Endodermal cell (in vitro differentiated cells): ENCODE data around the gene UBE2Q2. TPM values are rescaled to one million over a fixed set of nuclear protein-coding genes. Genes with fewer than 3 reads are reported as not detected.
A peak's percentile ranks its signal among the peaks of the same experiment; 100 is the strongest.

ENCODE experiments used
- DNase-seq: peaks from one replicate; pipeline ENCODE4 v3.0.0-alpha.2; 2017
- H3K27ac ChIP-seq: 2 replicates; pipeline ENCODE4 v1.5.1; 2013; ENCODE audit warnings: mild to moderate bottlenecking, low read depth, low read length, moderate library complexity
- H3K27me3 ChIP-seq: 2 replicates; pipeline ENCODE4 v1.6.1; 2013; ENCODE audit warnings: mild to moderate bottlenecking, low read length, moderate library complexity; ENCODE audit not compliant: insufficient read depth, control insufficient read depth, poor library complexity, severe bottlenecking
- H3K36me3 ChIP-seq: 2 replicates; pipeline ENCODE4 v1.7.0; 2013; ENCODE audit warnings: mild to moderate bottlenecking, low read length, moderate library complexity; ENCODE audit not compliant: control insufficient read depth, insufficient read depth
- H3K4me1 ChIP-seq: one replicate; pipeline ENCODE4 v1.7.0; 2013; ENCODE audit warnings: low read length; ENCODE audit not compliant: control insufficient read depth, insufficient read depth
- H3K4me3 ChIP-seq: 2 replicates; pipeline ENCODE4 v1.5.1; 2013; ENCODE audit warnings: mild to moderate bottlenecking, low read length, moderate library complexity
- H3K9ac ChIP-seq: 2 replicates; pipeline ENCODE4 v1.6.1; 2013; ENCODE audit warnings: mild to moderate bottlenecking, low read length, moderate library complexity; ENCODE audit not compliant: poor library complexity, severe bottlenecking; ENCODE audit errors: extremely low read depth
- H3K9me3 ChIP-seq: 2 replicates; pipeline ENCODE4 v1.6.1; 2013; ENCODE audit warnings: mild to moderate bottlenecking, low read length, moderate library complexity; ENCODE audit not compliant: control insufficient read depth
- H3K27ac Mint-ChIP-seq: 2 replicates; pipeline ENCODE4 v1.8.0; 2020; ENCODE audit warnings: mixed read lengths
- H3K27me3 Mint-ChIP-seq: 2 replicates; pipeline ENCODE4 v1.8.0; 2021; ENCODE audit warnings: mild to moderate bottlenecking, mixed read lengths; ENCODE audit not compliant: insufficient read depth
- H3K36me3 Mint-ChIP-seq: 2 replicates; pipeline ENCODE4 v1.8.0; 2020; ENCODE audit warnings: low read depth, mixed read lengths
- H3K4me1 Mint-ChIP-seq: 2 replicates; pipeline ENCODE4 v1.8.0; 2020; ENCODE audit warnings: mixed read lengths
- H3K4me3 Mint-ChIP-seq: 2 replicates; pipeline ENCODE4 v1.8.0; 2020; ENCODE audit warnings: mild to moderate bottlenecking, moderate library complexity, mixed read lengths
- H3K9me3 Mint-ChIP-seq: 2 replicates; pipeline ENCODE4 v1.8.0; 2020; ENCODE audit warnings: mild to moderate bottlenecking, mixed read lengths
- WGBS, 2 experiments: methylation state at CpG; one replicate each; pipeline versions ENCODE4 v1.1.5 to v1.1.7; 2013; ENCODE audit warnings: missing lambda C conversion rate in 2 of 2, mixed read lengths in 1 of 2; ENCODE audit not compliant: insufficient coverage in 1 of 2, insufficient read length in 1 of 2; 5-methylcytosine and 5-hydroxymethylcytosine counted together
- total RNA-seq, 2 donors: library from RNA; stranded (reverse); fragmentation: NEBNext Ultra II Directional in 1 of 2; extraction: Animal tissue kit (Norgen Biotek cat#: 25700) in 1 of 2; gene quantifications; 2 replicates in 1 of 2; 3 replicates in 1 of 2; pipeline ENCODE4 v1.2.1, GENCODE V29; 2021
- TF ChIP-seq, protein P1 (sequence below): fragments of 200-600 bp; sonication (generic); conservative IDR thresholded peaks from 2 replicates; pipeline ENCODE4 v1.5.0; 2021; ENCODE audit warnings: antibody characterized with exemption, mild to moderate bottlenecking

The UBE2Q2 gene
- total RNA-seq, 2 donors from 2014 or later = 29.5 to 37.1 TPM

DNA sequence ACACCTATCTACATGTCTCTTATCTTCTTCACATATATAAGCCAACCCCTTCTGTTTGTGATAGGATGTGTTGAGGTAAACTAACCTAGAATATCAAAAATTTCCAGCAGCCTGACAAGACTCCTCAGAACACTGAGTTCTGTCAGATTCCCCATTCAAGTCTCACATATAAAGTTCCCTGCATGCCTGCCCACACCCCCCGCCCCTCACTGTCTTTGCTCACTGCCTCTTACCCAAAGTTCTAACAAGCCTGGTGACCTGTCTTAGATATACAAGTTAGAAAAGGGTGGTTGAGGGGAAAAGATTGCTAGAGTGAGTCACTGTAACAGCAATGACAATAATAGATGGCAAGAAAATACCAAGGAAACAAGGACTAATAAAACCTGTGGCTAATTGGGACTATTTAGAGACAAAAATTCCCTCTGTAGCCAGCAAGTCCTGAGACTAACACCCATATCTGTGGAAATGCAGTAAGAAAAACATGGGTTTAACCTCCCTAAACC lies 100.5 kb downstream of the UBE2Q2 start:
- H3K4me3 Mint-ChIP-seq = no peak overlapping the region
- peaks cover 17% of the 10 kb centered on the region for H3K36me3 Mint-ChIP-seq
- H3K27ac ChIP-seq = no peak overlapping the region

DNA sequence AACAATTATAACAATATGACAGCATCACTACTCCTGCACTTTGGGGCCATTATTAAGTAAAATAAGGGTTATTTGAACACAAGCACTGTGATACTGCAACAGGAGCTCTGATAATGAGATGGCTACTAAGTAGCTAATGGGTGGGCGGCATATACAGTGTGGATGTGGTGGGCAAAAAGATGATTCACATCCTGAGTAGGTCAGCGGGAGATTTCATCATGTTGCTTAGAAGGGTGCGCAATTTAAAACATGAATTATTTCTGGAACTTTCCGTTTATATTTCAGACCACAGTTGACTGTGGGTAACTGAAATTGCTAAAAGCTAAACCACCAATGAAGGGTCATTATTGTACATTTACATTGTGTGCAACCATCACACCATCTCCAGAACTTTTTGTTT lies 102.7 kb downstream of the UBE2Q2 start:
- H3K4me3 ChIP-seq = no peak overlapping the region
- 88 to 100% methylated on average over 4 of the region's 4 CpGs for WGBS, 2 experiments
- no peak overlapping the region for H3K9ac ChIP-seq
- peaks cover 9% of the 10 kb centered on the region for H3K9me3 Mint-ChIP-seq
- no peaks in the 10 kb centered on the region for H3K36me3 Mint-ChIP-seq
- no peaks in the 10 kb centered on the region for H3K27me3 Mint-ChIP-seq
- H3K4me1 ChIP-seq = no peaks in the 10 kb centered on the region
- H3K27ac Mint-ChIP-seq = no peak overlapping the region
- H3K36me3 ChIP-seq = no peaks in the 10 kb centered on the region
- no peak overlapping the region for H3K27ac ChIP-seq
- no peak overlapping the region for H3K4me3 Mint-ChIP-seq
- no peaks in the 10 kb centered on the region for H3K27me3 ChIP-seq
- TF ChIP-seq, protein P1, sequence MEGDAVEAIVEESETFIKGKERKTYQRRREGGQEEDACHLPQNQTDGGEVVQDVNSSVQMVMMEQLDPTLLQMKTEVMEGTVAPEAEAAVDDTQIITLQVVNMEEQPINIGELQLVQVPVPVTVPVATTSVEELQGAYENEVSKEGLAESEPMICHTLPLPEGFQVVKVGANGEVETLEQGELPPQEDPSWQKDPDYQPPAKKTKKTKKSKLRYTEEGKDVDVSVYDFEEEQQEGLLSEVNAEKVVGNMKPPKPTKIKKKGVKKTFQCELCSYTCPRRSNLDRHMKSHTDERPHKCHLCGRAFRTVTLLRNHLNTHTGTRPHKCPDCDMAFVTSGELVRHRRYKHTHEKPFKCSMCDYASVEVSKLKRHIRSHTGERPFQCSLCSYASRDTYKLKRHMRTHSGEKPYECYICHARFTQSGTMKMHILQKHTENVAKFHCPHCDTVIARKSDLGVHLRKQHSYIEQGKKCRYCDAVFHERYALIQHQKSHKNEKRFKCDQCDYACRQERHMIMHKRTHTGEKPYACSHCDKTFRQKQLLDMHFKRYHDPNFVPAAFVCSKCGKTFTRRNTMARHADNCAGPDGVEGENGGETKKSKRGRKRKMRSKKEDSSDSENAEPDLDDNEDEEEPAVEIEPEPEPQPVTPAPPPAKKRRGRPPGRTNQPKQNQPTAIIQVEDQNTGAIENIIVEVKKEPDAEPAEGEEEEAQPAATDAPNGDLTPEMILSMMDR = no peak
- peaks cover 5% of the 10 kb centered on the region for H3K4me1 Mint-ChIP-seq
- no peak for DNase-seq
- peaks cover 4% of the 10 kb centered on the region for H3K9me3 ChIP-seq

More for the DNA sequence above, 100.5 kb downstream of the UBE2Q2 start:
- Histone ChIP-seq H3K4me1 (no peaks in the 10 kb centered on the region), H3K27me3 (no peaks in the 10 kb centered on the region), H3K36me3 (peaks cover 13% of the 10 kb centered on the region), H3K9me3 (peaks cover 25% of the 10 kb centered on the region), H3K9ac (no peak overlapping the region), H3K4me3 (no peak overlapping the region)
- TF ChIP-seq, protein P1 = no peak
- 50% methylated on average over 1 of the region's 1 CpG; no CpG with 5 or more reads in 1 of the 2 experiments for WGBS, 2 experiments
- no peak overlapping the region for H3K27ac Mint-ChIP-seq
- H3K9me3 Mint-ChIP-seq = peaks cover 28% of the 10 kb centered on the region
- H3K4me1 Mint-ChIP-seq = peaks cover 5% of the 10 kb centered on the region
- H3K27me3 Mint-ChIP-seq = no peaks in the 10 kb centered on the region
- peak; percentile 44 for DNase-seq

DNA sequence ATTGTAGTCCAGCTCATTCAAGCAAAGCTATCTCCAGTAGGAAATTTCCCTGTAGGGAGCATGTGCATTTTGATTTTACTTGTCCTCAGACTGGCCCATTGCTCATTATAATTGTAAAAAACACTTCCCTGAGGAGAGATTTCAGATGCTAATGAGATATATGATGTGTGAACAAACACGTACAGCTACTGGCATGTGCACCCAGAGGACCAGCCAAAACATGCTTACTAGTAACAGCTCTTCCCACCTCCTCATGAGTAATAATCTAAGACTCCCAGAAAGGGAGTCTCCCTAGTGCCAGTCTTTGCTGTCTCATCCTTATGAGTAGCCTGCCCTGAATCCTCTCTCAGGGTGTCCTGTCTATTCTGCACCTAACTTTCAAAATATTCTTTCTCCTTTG lies 103.8 kb downstream of the UBE2Q2 start:
- no peaks in the 10 kb centered on the region for H3K27me3 Mint-ChIP-seq
- H3K27ac ChIP-seq = no peak overlapping the region
- H3K4me3 Mint-ChIP-seq = no peak overlapping the region
- H3K4me3 ChIP-seq = no peak overlapping the region
- H3K27me3 ChIP-seq = no peaks in the 10 kb centered on the region
- no peaks in the 10 kb centered on the region for H3K9me3 ChIP-seq
- H3K9me3 Mint-ChIP-seq = peaks cover 9% of the 10 kb centered on the region
- H3K9ac ChIP-seq = no peak overlapping the region
- H3K4me1 ChIP-seq = no peaks in the 10 kb centered on the region
- no peak for DNase-seq
- H3K27ac Mint-ChIP-seq = no peak overlapping the region
- TF ChIP-seq, protein P1 = no peak
- H3K36me3 ChIP-seq = no peaks in the 10 kb centered on the region
- 100% methylated on average over 1 of the region's 1 CpG; no CpG with 5 or more reads in 1 of the 2 experiments for WGBS, 2 experiments
- H3K36me3 Mint-ChIP-seq = no peaks in the 10 kb centered on the region
- peaks cover 5% of the 10 kb centered on the region for H3K4me1 Mint-ChIP-seq
